DOHH2 (cell line): ENCODE measurements around the gene TTLL7.

Experiments used
- EZH2phosphoT487 ChIP-seq: fragments of 200-600 bp; sonication (generic); IDR thresholded peaks from 2 replicates; pipeline ENCODE4 v1.6.1; 2017; ENCODE audit warnings: borderline replicate concordance, mild to moderate bottlenecking, antibody characterized with exemption, low read length, moderate library complexity, mixed read lengths
- TF ChIP-seq, protein P1 (sequence below): fragments of 200-600 bp; sonication (generic); IDR thresholded peaks from one replicate; pipeline ENCODE4 v1.5.1; 2014; ENCODE audit warnings: antibody characterized with exemption, mild to moderate bottlenecking, low read depth, low read length; ENCODE audit not compliant: poor library complexity, severe bottlenecking

DNA sequence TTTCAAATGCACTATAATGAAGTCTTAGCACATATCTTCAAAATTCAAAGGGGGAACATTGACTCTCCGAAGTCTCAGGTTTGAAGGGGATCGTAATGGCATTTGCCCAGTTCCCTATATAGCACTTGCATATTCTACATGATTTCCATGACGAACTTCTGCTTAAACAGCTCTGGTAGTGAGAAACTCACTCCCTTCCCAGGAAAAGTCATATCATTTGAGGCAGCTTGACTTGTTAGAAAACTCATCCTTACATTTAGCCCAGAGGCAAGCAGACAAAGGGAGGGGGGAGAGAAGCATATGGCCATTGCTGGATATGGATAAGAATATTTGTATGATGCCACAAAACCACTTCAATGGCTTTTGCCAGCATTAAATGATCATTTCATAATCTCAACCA lies 27.0 kb upstream of the TTLL7 start:
- TF ChIP-seq EZH2phosphoT487 = no peak
- TF ChIP-seq, protein P1, sequence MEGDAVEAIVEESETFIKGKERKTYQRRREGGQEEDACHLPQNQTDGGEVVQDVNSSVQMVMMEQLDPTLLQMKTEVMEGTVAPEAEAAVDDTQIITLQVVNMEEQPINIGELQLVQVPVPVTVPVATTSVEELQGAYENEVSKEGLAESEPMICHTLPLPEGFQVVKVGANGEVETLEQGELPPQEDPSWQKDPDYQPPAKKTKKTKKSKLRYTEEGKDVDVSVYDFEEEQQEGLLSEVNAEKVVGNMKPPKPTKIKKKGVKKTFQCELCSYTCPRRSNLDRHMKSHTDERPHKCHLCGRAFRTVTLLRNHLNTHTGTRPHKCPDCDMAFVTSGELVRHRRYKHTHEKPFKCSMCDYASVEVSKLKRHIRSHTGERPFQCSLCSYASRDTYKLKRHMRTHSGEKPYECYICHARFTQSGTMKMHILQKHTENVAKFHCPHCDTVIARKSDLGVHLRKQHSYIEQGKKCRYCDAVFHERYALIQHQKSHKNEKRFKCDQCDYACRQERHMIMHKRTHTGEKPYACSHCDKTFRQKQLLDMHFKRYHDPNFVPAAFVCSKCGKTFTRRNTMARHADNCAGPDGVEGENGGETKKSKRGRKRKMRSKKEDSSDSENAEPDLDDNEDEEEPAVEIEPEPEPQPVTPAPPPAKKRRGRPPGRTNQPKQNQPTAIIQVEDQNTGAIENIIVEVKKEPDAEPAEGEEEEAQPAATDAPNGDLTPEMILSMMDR = no peak
